AG04449 (cell line): Measurements from ENCODE around the gene KCNJ3.

Experiments
- CTCF ChIA-PET: fragments of 350-600 bp; formaldehyde crosslinking; extraction: SDS; loops from one replicate; lab custom pipeline; 2021; ENCODE audit warnings: antibody characterized with exemption; lab: Yijun Ruan, JAX
- POLR2A ChIA-PET: fragments of 400-600, 350-600 bp; formaldehyde crosslinking; extraction: SDS; loops from one replicate; lab custom pipeline; 2020; ENCODE audit warnings: antibody characterized with exemption, inconsistent platforms; lab: Yijun Ruan, JAX
- DNase-seq: peaks from one replicate; pipeline ENCODE4 v3.0.0-alpha.2; 2010; ENCODE audit warnings: low read depth, low spot score
- H3K4me3 ChIP-seq: 2 replicates; pipeline ENCODE4 v1.5.1; 2011; ENCODE audit warnings: low read depth, mild to moderate bottlenecking, control low read depth, low read length
- CTCF ChIP-seq: IDR thresholded peaks from one replicate; pipeline ENCODE4 v1.5.1; 2011; ENCODE audit warnings: mild to moderate bottlenecking, moderate library complexity, low read length, control low read depth, inconsistent platforms; ENCODE audit not compliant: insufficient read depth; ENCODE audit errors: missing control alignments

The KCNJ3 gene

GRCh38 chr2:154795651-154796050 is 97.2 kb downstream of the KCNJ3 start:
- H3K4me3 ChIP-seq: no peak overlapping the region
- ChIA-PET CTCF (no interaction called here), POLR2A (no interaction called here)
- no peak for TF ChIP-seq CTCF
- no peak for DNase-seq

GRCh38 chr2:154804451-154804850 is 106.0 kb downstream of the KCNJ3 start:
- no peak overlapping the region for H3K4me3 ChIP-seq
- no peak for TF ChIP-seq CTCF
- DNase-seq: no peak
- POLR2A ChIA-PET: no interaction called here
- CTCF ChIA-PET: no interaction called here

GRCh38 chr2:154813636-154814035 is 115.1 kb downstream of the KCNJ3 start:
- ChIA-PET CTCF (no interaction called here), POLR2A (no interaction called here)
- no peak overlapping the region for H3K4me3 ChIP-seq
- TF ChIP-seq CTCF: no peak
- DNase-seq: no peak

- POLR2A ChIA-PET: no interaction called here
- no peak overlapping the region for H3K4me3 ChIP-seq
- no peak for DNase-seq
- no peak for TF ChIP-seq CTCF
- CTCF ChIA-PET: no interaction called here
Measured at GRCh38 chr2:154814856-154815255, 116.4 kb downstream of the KCNJ3 start.

- no peak for TF ChIP-seq CTCF
- H3K4me3 ChIP-seq: no peak overlapping the region
- DNase-seq: no peak
- POLR2A ChIA-PET: no interaction called here
- CTCF ChIA-PET: no interaction called here
Measured at GRCh38 chr2:154825358-154825757, 126.9 kb downstream of the KCNJ3 start.

GRCh38 chr2:154826827-154827226 is 128.3 kb downstream of the KCNJ3 start:
- no peak for DNase-seq
- POLR2A ChIA-PET: no interaction called here
- no peak overlapping the region for H3K4me3 ChIP-seq
- no peak for TF ChIP-seq CTCF
- CTCF ChIA-PET: no interaction called here
